Mammary epithelial cell (primary cell): ENCODE measurements around the gene FCF1.

Source experiments
- EZH2 ChIP-seq: IDR thresholded peaks from 2 replicates; pipeline ENCODE4 v1.6.1; 2012; ENCODE audit warnings: low read length, inconsistent platforms, borderline replicate concordance
- TF ChIP-seq, protein P1 (sequence below), 2 donors: IDR thresholded peaks in 1 of 2; conservative IDR thresholded peaks in 1 of 2; 2 replicates each; pipeline ENCODE4 v1.5.1; 2011 to 2012; ENCODE audit warnings: inconsistent platforms in 2 of 2, low read length in 2 of 2, mild to moderate bottlenecking in 2 of 2, control low read depth in 1 of 2, low read depth in 1 of 2; ENCODE audit not compliant: insufficient read depth in 1 of 2; ENCODE audit errors: extremely low read depth in 1 of 2

DNA sequence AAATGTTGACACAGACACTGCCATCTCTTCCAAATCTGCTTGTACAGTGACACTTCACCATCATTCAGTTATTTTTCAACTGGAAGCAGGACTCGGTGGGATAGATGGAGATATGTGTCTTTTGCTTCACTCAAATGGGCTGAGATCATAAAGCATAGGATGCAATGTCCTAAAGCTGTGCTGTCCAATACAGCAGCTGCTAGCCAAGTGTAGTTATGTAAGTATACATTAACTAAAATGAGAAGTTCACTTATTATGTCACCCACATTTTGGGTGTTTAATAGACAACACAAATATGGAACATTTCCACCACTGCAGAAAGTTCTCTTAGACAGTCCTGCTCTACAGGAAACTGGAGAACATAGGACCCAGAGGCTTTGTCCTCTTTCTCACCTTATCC lies 43.7 kb upstream of the FCF1 start:
- TF ChIP-seq, protein P1, sequence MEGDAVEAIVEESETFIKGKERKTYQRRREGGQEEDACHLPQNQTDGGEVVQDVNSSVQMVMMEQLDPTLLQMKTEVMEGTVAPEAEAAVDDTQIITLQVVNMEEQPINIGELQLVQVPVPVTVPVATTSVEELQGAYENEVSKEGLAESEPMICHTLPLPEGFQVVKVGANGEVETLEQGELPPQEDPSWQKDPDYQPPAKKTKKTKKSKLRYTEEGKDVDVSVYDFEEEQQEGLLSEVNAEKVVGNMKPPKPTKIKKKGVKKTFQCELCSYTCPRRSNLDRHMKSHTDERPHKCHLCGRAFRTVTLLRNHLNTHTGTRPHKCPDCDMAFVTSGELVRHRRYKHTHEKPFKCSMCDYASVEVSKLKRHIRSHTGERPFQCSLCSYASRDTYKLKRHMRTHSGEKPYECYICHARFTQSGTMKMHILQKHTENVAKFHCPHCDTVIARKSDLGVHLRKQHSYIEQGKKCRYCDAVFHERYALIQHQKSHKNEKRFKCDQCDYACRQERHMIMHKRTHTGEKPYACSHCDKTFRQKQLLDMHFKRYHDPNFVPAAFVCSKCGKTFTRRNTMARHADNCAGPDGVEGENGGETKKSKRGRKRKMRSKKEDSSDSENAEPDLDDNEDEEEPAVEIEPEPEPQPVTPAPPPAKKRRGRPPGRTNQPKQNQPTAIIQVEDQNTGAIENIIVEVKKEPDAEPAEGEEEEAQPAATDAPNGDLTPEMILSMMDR (conservative IDR thresholded peaks at IDR 0.05 in 1 of 2, IDR thresholded peaks at IDR 0.05 in 1 of 2; ENCODE audit: extremely low read depth in 1 of 2, insufficient read depth in 1 of 2, low read depth in 1 of 2, low read length in 2 of 2) = no peak
- TF ChIP-seq EZH2 = no peak
